Neutrophil (primary cell): ENCODE results near the gene DUS1L.

Experiments used
- H3K27ac ChIP-seq: fragments of 200-600 bp; sonication (generic); 2 replicates; pipeline ENCODE4 v1.5.1; 2016; ENCODE audit warnings: mild to moderate bottlenecking, moderate library complexity
- H3K27me3 ChIP-seq: fragments of 200-600 bp; sonication (generic); 2 replicates; pipeline ENCODE4 v1.6.0; 2016; ENCODE audit warnings: mild to moderate bottlenecking
- H3K36me3 ChIP-seq: fragments of 200-600 bp; sonication (generic); 2 replicates; pipeline ENCODE4 v1.5.1; 2017
- H3K4me1 ChIP-seq, 2 experiments: fragments of 200-600 bp in 1 of 2; sonication (generic) in 1 of 2; 1 replicate in 1 of 2; 2 replicates in 1 of 2; pipeline versions ENCODE4 v1.5.1 to v1.6.1; 2013 to 2016; ENCODE audit warnings: low read depth in 1 of 2, low read length in 1 of 2, mild to moderate bottlenecking in 1 of 2, moderate library complexity in 1 of 2; ENCODE audit not compliant: control insufficient read depth in 1 of 2, insufficient read depth in 1 of 2
- H3K4me3 ChIP-seq, 2 experiments: fragments of 200-600 bp in 1 of 2; sonication (generic) in 1 of 2; 1 replicate in 1 of 2; 2 replicates in 1 of 2; pipeline ENCODE4 v1.5.1; 2013 to 2016; ENCODE audit warnings: low read depth in 1 of 2, low read length in 1 of 2, mild to moderate bottlenecking in 1 of 2, moderate library complexity in 1 of 2
- H3K9me3 ChIP-seq: fragments of 200-600 bp; sonication (generic); 2 replicates; pipeline ENCODE4 v1.5.1; 2016
- TF ChIP-seq, protein P1 (sequence below): fragments of 200-600 bp; sonication (generic); IDR thresholded peaks from 2 replicates; pipeline ENCODE4 v1.5.1; 2016; ENCODE audit warnings: antibody characterized with exemption

Gene DUS1L

DNA sequence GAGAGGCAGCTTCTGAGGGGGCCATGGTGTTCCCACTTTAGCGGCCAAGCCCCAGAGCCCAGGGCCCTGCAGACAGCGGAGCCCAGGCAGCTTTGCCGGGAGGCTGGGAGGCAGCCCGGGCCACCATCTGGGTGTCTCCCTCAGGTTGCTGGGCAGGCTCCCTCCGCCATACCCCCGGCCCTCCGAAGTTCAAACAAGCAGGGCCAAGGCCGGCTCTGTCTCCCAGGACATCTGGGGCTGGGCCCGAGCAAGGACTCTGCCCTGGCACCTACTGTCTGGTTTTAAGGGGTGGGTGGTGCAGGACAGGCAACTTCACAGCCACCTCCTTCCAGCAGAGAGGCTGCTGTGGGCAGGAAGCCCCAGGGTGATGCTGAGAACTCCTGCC is 2.6 kb downstream of the DUS1L start:
- Histone ChIP-seq H3K4me3 (no peak overlapping the region), H3K27me3 (no peaks in the 10 kb centered on the region), H3K36me3 (peaks cover 56% of the 10 kb centered on the region), H3K27ac (no peak overlapping the region), H3K9me3 (no peaks in the 10 kb centered on the region), H3K4me1 (peaks cover 16% of the 10 kb centered on the region in 2 experiments)
- TF ChIP-seq, protein P1, sequence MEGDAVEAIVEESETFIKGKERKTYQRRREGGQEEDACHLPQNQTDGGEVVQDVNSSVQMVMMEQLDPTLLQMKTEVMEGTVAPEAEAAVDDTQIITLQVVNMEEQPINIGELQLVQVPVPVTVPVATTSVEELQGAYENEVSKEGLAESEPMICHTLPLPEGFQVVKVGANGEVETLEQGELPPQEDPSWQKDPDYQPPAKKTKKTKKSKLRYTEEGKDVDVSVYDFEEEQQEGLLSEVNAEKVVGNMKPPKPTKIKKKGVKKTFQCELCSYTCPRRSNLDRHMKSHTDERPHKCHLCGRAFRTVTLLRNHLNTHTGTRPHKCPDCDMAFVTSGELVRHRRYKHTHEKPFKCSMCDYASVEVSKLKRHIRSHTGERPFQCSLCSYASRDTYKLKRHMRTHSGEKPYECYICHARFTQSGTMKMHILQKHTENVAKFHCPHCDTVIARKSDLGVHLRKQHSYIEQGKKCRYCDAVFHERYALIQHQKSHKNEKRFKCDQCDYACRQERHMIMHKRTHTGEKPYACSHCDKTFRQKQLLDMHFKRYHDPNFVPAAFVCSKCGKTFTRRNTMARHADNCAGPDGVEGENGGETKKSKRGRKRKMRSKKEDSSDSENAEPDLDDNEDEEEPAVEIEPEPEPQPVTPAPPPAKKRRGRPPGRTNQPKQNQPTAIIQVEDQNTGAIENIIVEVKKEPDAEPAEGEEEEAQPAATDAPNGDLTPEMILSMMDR, result no peak

DNA sequence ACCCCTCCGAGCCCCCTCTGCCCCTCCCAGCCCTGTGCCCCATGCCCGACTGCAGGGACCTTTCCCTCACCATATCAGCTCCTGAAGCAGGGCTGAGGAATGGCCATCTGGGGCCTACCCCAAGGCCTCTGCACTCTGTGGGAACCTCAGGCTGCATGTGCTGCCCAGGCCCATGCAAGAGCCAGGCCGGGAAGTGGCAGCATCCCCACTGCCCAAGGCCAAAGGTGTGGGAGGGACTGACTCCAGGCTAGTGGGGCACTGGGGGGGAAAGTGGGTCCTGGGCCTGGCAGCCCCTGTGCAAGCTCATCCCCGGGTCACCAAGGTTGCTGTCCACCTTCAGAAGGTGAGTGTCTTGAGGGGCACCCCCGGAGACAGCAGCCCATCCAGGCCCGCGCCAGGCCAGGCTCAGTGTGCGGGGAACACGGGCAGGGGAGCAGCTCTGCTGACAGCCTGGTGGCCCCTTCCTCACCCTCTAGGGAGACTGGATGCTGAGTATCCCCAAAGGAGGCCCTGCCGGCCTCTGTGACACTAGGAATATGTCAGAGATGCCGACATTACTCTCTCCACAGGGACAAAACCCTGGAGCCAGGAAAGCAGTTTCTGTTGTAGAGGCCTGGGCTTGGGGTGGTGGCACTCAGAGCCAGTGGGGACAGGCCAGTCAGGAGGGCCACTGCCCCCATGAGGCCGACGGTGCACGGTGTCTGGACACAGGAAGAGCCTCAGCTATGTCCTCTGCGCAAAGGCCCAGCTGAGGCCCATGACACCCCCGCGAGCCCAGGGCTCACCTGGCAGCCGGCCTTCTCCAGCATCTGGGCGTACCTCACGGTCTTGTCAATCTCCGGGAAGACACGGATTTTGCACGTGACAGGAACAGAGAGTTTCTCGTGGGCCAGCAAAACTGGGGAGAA is 3.3 kb downstream of the DUS1L start:
- TF ChIP-seq, protein P1, result no peak
- Histone ChIP-seq H3K27me3 (no peaks in the 10 kb centered on the region), H3K4me1 (peaks cover 16% of the 10 kb centered on the region in 2 experiments), H3K27ac (no peak overlapping the region), H3K36me3 (peaks cover 63% of the 10 kb centered on the region), H3K9me3 (no peaks in the 10 kb centered on the region), H3K4me3 (no peak overlapping the region)

DNA sequence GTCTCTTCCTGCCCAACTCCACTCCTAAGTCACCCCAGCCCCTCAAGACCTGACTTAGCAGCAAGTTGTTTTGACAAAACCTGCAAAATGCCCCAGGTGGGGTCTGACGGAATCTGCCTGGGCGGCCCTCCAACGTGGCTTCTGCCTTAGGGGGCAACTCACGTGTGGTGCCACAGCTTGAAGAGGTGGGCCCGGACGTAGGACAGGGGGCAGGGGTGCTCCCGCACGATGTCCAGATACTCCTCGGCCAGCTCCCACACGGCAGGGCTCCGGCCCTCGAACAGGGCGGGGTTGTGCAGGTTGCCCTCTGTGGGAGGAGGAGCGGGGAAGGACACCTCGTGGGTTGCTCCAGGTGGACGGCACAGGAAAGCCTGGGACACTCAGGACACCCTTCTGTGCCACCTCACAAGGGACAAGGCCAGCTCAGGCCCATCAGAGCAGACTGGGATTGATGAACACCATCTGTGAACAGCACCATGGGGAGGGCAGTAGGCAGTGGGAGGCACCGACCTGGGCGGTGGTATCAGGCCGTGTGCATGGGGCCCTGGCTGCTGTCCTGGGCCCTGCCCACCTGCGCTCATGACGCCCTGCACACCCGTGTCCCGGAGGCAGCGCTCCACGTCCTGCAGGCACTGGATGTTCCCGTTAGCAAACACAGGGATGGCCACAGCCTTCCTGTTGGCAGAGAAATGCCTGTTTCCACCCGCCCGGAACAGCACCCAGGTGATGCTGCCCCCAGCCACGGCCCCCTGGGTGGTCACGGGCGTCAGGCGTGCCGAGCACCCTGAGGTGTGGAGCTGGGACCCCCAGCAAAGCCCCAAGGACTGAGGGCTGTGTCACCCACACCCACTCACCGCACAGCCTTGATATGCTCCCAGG is 4.3 kb downstream of the DUS1L start:
- H3K36me3 ChIP-seq, result peaks cover 73% of the 10 kb centered on the region
- H3K27ac ChIP-seq, result no peak overlapping the region
- peaks cover 16% of the 10 kb centered on the region in 2 experiments for H3K4me1 ChIP-seq
- H3K4me3 ChIP-seq, result no peak overlapping the region
- H3K27me3 ChIP-seq, result no peaks in the 10 kb centered on the region
- TF ChIP-seq, protein P1, result no peak
- no peaks in the 10 kb centered on the region for H3K9me3 ChIP-seq

DNA sequence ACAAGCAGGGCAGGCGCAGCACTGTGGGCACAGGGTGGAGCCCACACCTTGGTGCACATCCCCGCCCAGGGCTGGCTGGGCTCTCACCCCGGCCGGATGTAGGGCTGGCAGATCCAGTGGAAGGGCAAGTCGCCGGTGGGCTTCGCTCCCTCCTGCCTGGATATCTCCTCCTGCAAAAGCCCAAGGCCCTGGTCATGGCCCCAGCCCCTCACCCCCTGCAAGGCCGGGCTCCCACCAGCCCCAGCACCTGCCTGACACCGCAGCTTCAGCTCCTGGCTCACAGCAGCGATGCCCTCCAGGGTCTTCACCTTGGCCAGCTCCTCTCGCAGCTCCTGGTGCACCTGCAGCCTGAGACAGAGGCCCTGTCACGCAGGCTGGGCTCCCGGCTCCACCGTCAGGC is 5.0 kb downstream of the DUS1L start:
- H3K4me1 ChIP-seq, result peaks cover 12% of the 10 kb centered on the region in 2 experiments

DNA sequence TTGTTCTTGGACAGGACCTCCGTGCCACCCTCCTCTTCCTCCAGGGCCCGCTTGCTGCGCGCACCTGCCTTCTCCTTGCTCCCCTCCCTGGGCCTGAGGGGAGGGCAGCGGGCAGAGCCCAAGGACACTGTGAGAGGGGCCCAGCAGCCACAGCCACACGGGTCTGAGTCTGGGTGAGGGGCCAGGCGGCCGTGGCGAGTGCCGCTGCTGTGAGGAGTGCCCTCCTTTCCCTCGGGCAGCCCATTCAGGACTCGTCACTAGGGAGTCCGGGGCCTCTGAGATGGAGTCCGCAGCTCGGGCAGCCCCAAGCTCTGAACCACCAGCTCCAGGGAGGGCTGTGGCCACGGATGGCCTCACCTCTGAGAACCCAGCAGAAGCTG is 5.6 kb downstream of the DUS1L start:
- Histone ChIP-seq H3K27ac (no peak overlapping the region), H3K4me1 (peaks cover 8 to 9% of the 10 kb centered on the region in 2 experiments), H3K27me3 (no peaks in the 10 kb centered on the region), H3K36me3 (peaks cover 86% of the 10 kb centered on the region), H3K9me3 (no peaks in the 10 kb centered on the region), H3K4me3 (no peak overlapping the region)
- TF ChIP-seq, protein P1, result no peak

More for the DNA sequence above, 5.0 kb downstream of the DUS1L start:
- H3K36me3 ChIP-seq, result peaks cover 80% of the 10 kb centered on the region
- no peaks in the 10 kb centered on the region for H3K27me3 ChIP-seq
- H3K27ac ChIP-seq, result no peak overlapping the region
- no peak overlapping the region for H3K4me3 ChIP-seq
- no peaks in the 10 kb centered on the region for H3K9me3 ChIP-seq
- TF ChIP-seq, protein P1, result no peak
